Measurements from ENCODE around the gene COLEC11.
"Not testable (repeated sequence)": the region's sequence is repeated elsewhere in the genome, so short reads cannot be mapped to it uniquely, and the experiment has no call there.

The COLEC11 gene

GRCh38 chr2:3626118-3626811, 31.4 kb downstream of the COLEC11 start:
- DNase-seq: no peak

DNA sequence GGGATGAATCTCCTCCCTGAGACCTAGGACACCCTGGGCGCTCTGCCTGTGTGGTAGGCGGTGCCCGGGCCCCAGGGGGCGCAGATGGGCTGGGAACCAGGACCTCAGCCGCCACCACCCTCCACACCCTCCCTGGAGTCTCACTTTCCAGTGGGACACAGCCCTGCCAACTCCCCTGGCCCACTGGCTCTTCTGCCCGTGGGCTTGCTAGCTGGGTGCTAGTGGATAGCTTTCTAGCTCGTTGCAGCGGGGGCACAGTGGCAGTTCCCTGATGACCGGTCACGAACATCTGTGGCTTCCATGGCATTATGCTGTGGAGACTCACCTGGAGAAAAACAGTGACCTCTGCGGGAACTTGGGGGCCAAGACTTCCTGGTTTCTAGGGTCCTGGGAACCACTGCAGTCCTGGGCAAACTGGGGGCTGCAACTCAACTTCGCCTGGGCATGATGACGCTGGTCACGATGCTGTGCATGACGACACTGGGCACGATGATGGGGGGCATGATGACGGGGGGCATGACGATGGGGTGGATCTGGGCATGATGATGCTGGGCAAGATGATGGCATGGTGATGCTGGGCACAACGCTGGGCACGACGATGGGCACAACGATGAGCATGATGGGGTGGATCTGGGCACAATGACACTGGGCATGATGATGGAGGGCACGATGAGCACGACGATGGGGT, 32.0 kb downstream of the COLEC11 start:
- DNase-seq: no peak

DNA sequence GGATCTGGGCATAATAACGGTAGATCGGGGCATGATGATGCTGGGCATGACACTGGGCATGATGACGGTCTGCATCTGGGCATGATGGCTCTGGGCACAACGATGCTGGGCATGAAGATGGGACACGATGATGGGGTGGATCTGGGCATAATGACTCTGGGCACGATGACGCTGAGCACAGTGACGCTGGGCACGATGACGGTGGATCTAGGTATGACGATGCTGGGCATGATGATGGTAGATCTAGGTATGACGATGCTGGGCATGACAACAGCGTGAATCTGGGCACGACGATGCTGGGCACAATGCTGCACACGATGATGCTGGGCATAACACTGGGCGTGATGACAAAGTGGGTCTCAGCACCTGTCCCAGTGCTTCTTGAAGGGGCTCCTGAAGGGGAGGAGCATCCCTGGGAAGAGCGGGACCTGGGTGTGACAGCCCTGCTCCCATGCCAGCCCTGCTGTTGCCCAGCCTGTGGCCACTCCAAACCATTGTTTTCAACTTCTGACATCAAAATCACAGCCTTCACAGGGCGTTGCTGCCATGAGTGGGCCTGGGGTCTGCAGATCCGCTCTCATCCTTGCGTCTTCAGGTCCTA, 32.7 kb downstream of the COLEC11 start:
- no peak for DNase-seq

DNA sequence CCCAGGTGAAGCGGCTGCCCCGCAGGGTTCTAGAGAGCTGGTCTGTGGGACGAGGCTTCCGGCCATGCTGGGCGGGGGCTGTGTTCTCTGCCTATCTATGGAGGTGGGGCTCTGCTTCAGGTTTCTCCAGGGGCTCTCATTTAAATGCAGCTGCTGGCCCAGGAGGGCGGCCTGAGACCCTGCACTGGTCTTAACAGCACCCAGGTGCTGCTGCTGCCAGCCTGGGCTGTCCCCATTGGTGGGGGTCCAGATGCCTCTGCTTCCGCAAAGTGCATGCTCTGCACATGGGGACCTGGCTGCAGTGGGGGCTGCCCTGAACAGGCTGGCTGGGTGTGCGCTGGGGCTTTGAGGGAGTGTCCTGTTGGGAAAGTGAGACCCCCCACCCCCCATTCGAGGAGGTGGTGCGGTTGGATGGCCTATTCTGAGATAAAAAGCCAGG, 33.3 kb downstream of the COLEC11 start:
- DNase-seq: no peak

DNA sequence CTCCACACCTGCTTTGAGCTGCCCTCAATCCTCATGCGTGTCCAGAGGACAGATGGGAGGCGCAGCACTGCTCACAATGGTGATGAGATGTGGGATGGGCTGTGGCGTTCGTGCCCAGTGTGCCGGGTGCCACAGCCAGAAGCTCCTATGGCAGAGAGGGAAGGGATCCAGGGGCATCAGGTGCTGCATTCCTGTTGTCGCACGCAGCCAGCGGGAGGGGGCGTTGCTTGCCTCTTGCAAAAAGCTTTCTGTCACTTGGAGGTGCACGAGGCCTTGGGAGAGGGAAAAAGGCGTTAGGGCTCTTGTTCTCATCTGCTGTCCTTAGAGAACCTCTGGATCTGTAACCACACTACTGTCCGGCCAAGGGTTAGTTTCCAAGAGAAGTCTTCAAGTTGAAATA, 33.9 kb downstream of the COLEC11 start:
- DNase-seq: no peak

DNA sequence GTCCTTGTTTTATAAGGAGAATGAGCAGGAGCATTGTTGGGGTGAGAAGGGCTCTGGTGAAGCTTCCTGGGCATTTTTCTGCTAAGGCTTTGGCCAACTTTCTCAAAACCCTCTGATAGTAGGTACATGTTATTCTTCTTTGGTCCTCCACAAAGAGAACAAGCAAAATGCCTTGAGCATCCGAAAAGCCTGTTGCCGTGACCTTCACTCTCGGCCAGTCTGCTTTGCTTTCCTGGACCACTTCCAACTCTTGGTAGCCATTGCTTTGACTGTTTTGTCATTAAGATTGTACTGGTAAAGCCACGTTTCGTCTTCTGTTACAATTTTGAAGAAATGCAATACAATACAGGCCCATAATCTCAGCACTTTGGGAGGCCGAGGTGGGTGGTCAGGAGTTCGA, 35.7 kb downstream of the COLEC11 start:
- DNase-seq: no peak

GRCh38 chr2:3631161-3631850, 36.4 kb downstream of the COLEC11 start:
- DNase-seq: no peak

DNA sequence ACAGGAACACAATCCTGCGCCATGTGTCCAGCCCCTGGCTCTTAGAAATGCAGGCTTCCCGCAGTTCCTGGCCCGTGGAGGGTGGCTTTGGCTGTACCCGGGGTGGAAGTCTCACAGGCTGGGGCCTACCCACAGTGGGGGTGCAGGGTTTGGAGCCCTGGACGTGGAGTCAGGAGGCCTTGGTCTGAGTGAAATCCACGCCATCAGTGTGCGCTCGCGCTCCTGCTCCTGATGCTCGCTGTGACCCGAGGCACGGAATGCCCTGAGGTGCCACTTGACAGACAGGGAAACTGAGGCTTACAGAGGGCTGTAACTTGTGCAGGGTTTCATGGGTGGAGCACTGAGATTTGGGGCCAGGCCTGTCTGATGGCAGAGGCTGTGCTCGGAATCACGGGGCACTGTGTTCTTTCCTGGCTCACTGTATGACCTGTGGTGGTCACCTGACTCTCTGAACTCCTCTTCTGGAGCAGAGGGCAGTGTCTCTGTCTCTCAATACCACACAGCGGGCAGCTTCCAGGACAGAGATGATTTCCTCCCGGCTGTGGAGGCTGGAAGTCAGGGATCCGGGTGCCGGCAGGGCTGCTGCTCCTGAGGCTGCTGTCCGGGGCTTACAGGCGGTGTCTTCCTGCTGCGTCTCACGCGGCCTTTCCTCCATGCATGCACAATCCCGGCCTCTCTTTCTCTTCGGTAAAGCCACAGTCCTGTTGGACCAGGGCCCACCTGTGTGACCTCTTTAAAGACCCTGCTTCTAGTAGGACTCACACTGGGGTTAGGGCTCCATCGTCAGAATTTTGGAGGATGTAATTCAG, 37.1 kb downstream of the COLEC11 start:
- no peak for DNase-seq

GRCh38 chr2:3633089-3633981, 38.4 kb downstream of the COLEC11 start:
- no peak for DNase-seq

- no peak for DNase-seq
Measured at GRCh38 chr2:3633982-3634595, 39.2 kb downstream of the COLEC11 start.

DNA sequence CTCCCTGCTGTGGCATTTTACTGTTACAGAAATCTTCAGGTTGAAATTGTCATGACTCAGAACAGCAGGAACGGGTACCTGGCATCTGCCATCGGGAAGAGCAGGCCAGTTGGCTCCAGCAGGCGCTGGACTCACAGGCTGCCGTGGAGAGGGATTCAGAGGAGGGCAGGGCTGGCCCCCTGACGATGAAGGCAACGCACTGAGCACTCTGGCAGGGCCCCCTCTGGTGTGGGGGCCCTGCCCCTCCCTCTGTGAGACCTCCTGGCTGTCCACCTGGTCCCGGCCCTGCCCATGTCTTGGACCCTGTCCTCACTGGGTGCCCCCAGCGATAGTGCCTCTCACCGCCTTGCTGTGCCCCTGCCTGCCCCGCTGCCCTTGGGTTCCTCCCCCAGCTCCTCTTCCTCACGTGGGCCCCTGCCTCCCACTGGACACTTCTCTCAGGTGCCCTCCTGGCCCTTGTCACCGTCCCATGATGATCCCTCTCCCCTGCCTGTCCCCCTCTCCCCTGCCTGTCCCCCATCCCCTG, 39.7 kb downstream of the COLEC11 start:
- no peak for DNase-seq

GRCh38 chr2:3635171-3635974, 40.5 kb downstream of the COLEC11 start:
- no peak for DNase-seq

- DNase-seq: not testable (repeated sequence)
Measured at GRCh38 chr2:3635975-3636327, 41.0 kb downstream of the COLEC11 start.

DNA sequence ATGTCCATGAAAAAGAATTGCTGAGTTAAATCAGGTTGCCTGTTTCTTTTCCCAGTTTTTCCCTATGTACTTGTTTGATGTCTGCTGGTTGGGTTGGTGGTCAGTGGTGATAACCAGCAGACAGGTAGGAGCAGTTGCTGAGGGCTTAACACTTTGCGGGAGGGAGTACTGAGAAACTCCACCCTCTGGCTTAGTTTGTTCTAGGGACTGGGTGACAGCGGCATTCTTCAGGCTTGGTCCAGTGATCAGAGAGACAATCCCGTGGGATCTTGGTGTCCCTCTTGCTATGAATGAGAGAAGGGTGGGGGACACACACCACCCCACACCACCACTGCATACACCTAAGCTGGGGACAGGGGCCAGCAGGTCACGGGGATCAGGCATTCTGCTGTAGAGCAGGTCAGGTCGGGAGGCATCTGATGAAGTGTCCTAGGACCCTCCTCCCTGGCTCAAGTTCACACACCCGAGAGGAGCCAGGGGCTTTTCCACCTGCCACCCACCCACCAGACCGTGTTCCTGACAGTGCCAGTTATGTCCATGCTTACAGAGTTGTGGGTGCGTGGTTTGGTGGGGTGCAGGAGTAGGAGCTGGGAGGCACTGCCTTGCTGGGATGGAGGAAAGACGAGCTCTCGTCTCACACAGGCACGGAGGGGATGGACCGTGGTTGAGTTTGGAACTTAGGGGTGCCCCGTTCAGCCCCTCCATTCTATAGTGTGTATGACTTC, 41.8 kb downstream of the COLEC11 start:
- no peak for DNase-seq

DNA sequence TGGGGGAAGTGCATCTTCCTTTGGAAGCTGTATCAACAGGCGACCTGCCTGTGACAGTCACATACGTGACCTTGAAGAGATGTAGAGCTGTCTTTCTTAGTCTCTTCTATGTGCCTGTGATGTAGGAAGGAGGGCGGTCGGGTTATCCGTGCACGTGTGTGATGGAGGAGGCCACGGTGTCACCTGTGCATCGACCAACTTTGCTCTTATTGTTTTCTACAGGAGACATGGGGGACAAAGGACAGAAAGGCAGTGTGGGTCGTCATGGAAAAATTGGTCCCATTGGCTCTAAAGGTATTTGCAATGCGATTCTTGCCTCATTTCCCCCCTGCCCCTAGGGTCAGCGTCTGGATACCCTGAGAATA, 42.4 kb downstream of the COLEC11 start:
- no peak for DNase-seq

DNA sequence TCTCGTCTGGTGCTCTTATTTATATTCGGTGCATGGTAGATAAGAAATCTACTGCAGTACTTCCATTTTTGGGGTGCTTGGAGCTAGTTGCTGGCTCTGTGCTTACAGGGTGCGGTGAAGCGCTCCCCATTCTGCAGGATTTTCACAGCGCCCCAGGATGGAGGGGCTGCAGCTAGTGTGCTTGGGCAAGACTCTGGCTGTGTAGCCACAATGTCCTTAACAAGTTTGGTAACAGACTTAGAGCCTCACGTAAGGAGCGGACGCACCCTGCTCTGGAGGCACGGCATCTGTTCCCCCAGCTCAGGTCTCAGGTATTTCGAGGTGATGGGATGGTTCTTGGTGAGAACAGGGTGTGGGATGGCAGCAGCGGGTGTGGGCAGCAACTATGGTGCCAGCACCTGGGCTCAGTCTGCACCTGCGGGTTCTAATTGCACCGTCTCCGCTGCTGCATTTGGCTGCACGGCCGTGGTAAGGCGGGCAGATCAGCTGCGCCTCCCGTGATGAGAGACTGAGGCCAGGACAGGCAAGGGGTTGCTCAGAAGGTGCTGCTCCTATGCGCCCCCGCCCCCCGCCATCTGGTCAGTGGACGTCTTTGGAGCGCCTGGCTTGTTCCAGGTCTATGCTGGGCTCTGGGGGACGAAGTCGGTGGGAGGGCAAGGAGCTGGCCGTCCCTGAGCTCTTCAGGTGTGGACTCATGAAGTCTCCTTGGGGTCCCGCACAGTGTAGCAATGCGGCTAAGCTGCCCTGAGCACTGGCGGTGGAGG, 43.0 kb downstream of the COLEC11 start:
- DNase-seq: no peak

GRCh38 chr2:3638456-3638810, 43.5 kb downstream of the COLEC11 start:
- DNase-seq: no peak

DNA sequence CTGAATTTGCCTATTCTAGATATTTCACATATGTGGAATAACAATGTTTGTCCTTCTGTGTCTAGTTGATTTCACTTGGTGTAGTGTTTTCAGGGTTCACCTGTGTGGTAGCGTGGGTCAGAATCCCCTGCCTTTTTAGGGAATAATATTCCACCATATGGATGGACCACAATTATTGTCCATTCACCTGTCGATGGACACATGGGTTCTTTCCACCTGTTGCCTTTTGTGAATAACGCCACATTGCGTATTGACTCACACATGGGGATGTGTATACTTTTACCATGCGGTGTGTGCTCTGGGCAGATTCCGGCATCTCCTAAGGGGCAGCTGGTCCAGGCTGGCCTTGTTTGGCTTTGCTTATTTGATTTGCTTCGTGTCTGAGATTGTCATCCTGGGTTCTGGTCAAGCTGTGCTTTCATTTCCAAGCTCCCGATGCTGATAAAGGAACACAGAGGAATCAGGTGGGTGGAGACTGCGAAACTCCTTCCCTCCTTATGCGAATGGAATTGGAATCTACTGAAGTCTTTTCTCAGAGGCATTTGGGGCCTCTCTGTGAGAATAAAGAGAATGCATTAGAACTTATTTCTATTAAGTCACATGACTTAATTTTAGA, 44.2 kb downstream of the COLEC11 start:
- DNase-seq: no peak
